GM21423 (cell line): ENCODE data around the gene GPS1.

Experiments used
- ATAC-seq: cut with Tn5 transposase; IDR thresholded peaks from one replicate; pipeline ENCODE4 v1.9.1; 2021; ENCODE audit warnings: mild to moderate bottlenecking, moderate library complexity; ENCODE audit not compliant: unreplicated experiment

Gene GPS1

DNA sequence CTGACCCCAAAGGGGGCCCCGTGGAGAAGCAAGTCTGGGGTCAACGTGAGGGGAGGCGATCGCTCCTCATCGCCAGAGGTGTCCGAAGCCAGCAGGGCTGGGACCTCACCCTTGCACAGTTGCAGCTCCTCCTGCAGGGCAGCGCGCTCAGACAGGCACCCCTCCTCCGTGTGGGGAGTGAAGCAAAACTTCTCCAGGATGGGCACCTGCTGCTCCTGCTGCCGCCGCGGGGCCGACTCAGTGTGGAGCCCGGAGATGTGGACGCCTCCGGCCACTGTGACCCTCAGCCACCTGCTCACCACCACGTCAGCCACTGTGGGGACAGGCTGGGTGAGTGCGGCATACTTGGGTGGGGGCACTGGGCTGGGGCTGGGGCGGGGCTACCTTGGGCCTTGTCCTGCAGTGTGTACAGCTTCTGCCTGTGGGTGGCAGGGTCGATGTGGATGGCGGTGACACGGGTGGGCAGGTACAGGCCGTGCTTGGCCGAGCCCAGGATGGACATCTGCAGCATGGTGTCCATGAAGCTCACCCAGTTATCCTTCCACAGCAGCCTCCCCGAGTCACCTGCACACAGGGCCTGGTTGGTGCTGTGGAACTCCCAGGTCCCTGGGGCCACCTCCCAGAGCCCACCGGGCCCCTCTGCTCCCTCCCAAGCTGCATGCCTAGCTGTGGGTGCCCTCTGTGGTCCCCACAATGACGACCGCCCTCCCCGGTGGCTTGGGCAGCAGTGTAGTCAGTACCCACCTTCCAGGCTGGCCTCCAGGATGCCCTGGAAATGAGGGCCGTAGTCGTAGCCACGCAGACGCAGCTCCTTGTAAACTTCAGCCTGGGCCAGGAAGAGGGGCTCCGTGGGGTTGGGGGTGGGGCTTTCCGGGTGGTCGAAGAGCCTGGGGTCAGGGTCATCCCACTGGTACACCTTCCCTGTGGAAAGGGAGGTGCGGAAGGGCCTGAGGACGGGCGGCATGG is 35.5 kb downstream of the GPS1 start:
- no peak for ATAC-seq

DNA sequence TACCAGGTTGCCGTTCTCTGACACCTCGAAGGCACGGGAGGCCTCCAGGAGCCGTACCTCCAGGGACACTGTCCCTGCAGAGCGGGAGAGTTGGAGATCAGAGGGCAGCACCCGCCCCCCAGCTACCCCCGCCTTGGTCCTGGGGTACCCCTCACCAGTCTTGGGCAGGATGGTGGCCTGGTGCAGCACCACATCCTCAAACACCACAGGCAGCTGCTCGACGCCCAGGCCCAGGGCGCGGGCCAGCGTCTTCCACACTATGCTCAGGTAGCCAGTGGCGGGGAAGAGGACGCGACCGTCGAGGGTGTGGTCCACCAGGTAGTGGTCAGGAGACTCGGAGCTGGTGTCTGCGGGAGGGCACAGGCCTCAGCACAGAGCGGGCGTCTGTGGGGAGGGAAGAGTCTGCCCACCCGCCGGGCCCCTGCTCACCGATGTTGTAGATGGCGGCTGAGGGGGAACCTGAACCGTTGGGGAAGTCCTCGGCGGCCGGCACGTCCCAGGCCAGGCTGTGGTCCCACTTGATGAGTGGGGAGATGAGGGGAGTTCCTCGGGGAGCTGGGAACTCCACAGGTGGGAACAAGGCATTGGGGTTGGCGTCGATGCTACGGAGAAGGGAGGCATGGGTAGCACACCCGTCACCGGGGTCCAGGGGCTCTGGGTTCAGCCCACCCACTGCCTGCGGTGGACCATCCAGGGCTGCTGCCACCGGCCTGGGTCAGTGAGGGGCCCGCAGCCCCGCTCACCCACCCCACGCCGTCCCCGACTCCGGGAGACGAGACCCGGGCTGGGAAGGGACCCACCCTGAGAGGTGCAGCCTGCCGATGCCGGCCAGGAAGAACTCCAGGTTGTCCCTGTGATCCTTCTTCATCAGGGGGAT is 36.5 kb downstream of the GPS1 start:
- ATAC-seq, result no peak

DNA sequence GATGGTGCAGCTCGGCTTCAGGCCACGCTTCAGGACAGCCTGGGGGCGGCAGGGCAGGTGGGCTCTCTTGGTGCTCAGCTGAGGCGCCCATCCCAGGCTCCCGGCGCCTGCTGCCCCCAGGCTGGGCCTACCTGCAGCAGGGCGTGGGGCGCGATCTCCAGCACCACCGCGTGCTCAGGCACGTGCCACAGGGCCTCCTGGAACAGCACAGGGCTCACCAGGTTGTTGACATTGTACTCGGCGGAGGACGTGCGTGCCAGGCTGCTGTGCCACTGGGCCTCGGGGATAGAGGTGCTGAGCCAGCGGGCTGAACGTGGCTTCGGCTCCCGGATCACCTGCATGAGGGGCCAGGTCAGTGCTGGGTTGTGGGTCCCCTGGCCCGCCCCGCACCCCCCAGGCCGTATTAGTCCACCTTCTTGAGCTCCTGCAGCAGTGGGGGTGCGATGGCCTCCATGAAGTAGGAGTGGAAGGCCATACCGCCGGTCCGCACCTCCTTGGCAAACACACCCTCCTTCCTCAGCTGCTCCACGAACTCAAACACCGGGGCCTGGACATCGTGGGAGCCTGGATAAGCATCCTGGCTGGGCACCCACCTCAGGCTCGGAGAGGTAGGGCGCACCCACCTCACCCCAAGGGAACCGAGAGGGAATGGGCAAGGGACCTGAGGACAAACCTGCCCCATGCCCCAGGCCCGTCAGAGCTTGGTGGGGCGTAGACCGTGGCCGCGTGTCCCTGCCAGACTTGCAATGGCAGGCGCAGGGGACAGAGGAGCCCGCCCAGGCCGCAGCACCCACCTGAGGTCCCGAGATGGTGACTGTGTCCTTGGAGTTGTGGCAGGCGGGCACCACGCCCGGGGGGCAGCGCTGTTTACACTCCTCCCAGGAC is 37.4 kb downstream of the GPS1 start:
- no peak for ATAC-seq

DNA sequence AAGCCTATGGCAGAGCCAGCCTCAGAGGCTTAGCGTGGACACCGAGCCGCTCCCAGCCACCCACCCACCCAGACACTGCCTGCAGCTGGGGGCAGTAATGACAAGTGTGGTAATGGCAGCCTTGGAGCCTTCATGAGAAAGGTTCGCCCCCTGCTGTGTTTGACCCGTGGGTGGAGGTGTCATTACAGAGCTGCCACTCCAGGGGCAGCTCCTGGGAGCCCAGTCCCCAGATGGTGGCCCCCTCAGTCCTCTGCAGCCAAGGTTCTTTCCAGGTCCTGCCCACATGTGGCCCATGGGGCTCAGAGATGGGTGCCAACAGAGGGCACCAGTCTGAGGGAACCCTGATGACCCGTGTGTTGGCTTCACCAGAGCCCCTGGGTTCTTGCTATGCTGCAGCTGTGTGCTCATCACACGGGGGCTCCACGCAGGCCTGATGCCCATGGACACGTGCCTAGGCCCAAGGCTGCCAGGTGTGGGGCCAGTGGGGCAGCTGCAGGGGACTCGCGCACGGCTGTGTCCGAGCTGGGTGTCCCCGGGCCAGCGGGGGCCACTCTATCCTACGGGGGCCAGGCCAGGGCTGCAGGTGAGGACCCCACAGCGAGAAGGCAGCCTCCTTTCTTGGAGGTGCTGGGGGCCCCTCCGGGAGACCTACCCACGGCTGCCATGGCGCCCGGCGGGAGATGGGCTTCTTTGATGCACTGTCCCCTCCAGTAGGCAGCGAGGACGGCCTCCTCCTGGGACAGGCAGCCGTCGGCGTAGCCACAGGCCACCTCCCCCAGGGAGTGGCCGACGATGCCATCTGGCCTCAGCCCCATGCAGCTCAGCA is 38.2 kb downstream of the GPS1 start:
- no peak for ATAC-seq

DNA sequence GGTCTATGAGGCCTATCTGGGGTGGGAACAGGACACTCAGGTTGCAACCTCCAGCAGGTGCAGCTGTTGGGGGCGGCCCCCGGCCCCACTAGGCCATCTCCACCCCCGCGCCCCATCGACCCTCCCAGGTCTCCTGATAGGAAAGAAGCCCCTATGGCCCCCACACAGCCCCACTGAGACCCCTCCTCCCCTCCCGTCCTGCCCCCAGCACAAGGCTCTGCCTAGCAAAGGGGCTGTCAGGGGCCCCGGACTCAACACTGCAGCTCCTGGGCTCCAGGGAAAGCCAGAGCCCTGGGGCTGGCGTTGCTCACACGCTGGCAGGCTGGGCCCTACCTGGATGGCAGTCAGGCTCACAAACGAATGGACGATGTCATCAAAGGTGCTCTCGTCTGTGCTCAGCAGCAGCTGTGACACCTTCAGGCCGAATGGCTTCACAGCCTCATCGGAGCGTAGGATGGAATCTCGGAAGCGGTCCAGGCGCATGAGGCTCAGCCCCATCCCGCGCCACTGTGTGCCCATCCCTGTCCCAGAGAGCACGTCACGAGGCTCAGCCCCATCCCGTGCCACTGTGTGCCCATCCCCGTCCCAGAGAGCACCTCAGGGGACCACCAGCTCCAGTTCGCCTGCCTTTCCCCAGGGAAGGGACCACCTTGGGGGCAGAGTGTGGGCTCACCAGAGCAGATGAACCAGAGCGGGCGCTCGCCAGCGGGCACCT is 39.0 kb downstream of the GPS1 start:
- no peak for ATAC-seq

DNA sequence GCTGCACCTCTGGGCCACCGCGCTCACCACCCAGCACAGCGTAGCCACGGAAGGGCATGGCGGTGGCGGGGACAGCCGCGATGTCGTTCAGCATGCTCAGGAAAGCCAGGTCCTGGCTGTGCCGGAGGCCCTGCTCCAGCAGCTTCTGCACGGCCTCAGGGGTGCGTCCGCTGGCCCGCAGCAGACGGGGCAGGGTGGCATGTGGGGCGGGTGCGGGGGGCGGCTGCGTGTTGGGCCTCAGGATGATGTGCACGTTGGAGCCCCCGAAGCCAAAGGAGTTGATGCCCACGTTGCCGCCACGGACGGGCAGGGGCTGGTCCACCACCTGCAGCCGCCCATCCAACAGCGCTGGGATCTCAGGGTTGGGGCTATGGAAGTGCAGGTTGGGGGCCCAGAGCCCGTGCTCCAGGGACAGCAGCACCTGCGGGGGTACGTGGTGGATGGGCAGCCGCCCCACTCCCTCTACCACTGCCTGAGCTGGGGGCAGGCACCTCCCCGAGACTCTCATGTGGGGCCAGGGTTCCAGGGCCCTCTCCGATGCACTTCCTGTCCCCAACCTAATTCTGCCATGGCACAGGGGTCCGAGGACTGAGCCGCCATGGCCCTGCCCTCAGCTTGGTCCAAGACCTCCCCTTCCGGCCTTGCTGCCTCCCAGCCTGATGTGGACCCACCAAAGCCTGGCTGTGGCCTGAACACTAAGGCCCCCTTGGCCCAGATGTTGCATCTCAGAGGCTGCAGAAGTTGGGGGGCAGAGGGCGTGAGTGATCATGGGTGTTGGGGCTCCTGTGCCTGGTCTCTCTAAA is 39.8 kb downstream of the GPS1 start:
- no peak for ATAC-seq

DNA sequence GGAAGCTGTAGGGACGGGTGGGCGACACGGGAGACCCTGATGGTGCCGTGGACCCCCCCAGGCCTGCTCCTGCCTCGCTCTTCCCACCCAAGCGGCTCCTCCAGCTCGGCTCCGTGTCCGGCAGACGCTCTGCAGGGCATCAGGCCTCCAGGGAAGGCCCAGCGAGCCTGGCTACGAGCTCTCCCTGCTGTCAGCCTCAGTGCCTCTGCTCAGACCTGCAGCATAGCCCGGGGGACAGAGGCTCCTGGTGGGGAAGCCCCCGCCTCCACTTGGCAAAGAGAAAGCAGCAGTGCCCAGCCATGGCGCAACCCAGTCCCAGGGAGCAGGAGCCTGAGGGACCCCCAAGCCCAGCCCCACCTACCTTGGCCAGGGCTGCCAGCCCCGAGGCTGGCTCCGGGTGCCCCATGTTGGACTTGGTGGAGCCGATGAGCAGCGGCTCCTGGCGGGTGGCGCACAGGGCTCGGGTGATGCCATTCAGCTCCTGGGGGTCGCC is 40.4 kb downstream of the GPS1 start:
- no peak for ATAC-seq

DNA sequence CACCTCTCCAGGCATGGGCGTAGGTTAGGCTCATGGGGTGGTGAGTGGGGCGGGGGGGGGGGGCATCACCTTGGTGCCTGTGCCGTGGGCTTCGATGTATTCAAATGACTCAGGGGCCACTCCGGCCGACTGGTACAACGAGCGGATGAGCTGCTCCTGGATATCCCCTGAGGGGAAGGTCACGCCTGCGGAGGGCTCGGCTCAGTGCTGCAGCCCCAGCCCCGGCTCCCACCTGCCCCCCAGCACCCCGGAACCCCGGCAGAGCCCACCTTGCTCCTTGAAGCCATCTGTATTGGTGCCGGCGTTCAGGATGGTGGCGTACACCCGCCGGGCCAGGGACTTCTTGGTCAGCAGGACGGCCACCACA is 40.9 kb downstream of the GPS1 start:
- ATAC-seq, result no peak

DNA sequence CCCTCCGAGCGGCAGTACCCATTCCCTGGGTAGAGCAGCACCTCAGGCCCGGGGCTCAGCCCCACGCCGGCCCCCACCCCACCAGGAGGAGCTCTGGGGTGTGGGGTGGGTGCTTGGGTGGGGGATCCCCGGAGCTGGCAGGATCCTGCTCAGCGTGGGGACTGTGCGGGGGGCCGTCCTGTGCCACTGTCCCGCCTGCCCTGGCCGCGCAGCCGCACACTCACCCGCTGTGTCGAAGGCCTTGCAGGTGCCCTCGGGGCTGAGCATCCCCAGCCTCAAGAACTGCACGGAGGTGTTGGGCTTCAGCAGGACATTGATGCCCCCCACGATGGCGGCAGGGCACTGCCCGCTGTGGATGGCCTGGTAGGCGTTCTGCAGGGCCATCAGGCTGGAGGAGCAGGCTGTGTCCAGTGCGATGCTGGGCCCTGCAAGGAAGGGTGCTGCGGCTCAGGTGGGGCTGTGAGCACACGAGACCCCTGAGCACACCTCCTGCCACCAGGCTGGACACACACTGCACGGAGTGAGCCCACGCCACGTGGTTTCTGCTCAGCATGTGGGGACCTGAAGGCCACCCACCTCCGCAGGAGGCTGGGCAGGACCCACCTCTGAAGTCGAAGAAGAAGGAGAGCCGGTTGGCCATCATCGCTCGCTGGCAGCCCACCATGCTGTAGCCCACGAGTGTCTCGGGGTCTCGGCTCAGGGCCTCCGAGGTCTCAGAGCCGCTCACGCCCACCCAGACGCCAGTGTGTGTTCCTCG is 41.5 kb downstream of the GPS1 start:
- no peak for ATAC-seq

DNA sequence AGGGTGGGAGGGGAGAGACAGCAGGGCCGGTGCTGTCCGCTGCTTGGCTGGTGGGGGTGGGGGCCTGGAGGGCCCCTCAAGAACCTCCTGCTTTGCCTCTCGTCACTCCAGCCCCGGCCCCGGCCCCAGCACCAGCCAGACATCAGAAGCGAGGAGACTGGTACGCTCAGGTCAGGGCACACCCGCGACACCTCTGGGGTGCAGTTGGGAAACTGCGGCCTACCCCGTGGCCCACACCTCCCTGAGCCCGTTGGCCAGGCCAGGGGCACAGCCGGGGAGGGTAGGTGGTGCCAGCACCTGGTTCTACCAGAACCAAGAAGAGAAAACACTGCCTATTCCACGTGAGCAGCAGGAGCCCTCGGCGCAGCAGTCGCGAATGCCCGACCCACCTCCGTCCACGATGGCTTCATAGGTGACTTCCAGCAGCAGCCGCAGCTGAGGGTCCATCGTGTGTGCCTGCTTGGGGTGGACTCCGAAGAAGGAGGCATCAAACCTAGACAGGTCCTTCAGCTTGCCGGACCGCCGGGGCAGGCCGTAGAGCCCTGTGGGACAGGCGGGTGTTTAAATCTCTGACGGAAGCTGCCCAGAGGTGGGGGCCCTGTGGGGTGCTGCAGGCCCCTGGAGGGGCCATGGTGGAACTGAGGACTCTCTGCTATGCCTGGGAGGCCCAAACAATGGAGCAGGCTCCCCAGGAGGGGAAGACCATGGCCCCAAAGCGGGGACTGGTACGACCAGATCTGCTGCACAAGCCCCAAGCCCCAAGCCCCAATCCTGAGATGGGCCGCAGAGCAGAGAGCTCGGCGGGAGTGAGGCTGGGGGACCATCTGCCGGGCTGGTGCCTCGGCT is 43.5 kb downstream of the GPS1 start:
- ATAC-seq, result no peak

DNA sequence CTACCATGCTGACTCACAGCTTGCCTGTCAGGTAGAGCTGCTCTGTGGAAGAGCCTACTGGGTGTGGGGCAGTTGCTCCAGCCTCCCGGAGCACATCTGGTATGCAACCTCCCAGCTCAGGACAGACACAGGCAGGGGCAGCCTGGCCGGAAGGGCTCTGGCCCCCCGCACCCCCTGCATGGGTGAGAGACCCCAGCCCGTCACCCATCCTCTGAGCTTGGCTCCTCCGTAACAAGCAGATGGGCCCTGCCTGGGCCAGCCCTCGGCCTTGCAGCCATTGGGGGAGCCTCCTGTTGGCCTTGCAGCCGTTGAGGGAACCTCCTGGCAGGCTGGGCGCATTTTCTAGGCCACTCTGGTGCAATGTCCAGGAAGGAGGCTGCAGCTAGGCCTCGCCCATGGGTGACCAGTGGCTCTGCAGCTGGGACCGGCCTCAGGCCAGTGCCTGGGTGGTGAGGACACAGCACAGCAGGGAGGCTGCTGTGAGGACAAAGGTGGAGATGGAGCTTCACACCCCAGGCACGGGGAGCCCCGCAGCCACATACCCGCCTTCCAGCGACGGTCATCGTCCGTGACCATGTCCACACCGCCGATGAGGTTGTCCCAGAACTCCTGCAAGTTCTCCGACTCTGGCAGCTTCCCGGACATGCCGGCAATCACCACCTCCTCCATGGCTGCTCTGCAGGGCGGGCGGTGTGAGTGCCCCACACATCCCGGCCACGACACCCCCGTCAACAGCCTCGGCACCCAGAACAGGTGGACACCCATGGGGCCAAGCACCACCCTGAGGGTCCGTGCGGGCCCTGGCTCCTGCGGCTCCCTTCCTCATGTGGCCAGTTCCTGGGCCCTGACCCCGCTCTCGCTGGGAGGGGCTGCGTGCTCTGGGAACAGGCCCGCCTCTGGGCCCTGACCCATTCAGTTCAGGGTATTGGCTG is 44.3 kb downstream of the GPS1 start:
- ATAC-seq, result no peak

DNA sequence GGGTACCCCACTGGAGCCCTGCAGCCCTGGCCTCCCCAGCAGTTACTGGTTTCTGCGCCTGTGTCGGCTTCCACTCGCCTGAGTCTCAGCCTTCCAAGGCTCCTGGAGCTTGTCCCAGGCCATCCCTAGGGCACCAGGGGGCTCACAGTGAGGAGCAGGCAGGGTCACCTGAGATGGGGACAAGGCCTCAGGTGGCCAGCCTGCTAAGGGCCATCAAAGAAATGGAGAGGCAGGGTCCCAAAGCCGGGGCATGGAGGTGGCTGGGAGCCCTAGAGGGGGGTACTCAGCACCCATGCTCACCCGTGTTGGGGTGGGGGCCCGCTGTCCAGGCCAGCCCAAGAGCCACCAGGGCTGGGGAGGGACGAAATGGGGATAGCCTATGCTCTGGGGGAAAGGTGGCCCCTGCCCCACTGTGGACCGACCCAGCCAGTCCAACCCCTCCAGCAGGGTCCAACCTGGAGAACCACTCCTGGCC is 45.0 kb downstream of the GPS1 start:
- ATAC-seq, result no peak

DNA sequence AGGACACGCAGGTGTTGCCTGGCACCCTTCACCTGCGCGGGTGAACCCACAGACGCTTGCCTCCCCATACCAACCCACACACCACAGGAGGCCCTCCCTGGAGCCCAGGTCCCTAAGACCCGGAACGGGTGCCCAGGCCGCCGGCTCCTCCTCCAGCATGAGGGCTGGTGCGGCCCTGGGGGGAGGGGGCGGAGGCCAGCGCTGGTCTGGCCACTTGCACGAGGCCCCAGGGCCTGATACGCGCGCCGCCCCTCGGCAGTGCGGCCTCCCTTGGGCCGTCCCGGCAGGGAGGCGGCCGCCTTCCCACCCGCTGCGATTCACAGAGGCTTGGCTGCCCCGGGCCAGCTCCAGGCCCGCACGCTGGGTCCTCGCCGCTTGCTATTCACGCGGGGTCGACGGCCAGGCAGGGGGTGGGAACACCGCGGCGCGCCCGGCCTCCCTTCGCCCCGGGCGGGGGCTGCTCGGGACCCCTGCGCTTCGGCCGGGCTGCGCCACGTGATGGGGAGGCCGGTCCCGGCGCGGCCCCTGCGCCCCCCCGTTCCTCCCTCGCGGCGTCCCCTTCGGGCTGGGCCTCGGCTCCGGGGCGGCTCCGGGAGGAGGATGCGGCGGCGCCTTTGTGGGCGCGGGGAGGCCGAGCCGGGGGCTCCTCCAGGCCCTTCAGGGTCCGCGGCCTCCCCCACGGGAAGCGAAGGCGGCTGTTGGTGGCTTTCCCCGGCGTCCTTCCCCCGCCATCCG is 45.7 kb downstream of the GPS1 start:
- ATAC-seq, result peak; percentile 2

DNA sequence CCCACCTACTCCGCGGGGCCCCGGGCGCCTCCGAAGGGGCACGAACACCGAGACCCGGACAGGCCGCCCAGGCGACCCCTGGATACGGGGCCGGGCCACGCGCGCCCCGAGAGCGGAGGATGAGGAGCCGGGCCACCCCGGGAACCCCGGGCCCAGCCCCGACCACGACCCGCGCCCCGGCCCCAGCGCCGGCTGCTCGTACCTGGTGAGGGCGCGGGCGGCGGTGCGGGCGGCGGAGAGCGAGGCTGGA is 46.1 kb downstream of the GPS1 start:
- ATAC-seq, result no peak
